Nephron progenitor cell (in vitro differentiated cells): Measurements from ENCODE around the gene ISLR.

Source experiments
- DNase-seq: peaks from one replicate; pipeline ENCODE4 v3.0.0; 2021
- H3K27ac Mint-ChIP-seq: 2 replicates; pipeline ENCODE4 v1.8.0; 2021; ENCODE audit warnings: mild to moderate bottlenecking, moderate library complexity, mixed read lengths
- H3K27me3 Mint-ChIP-seq: 2 replicates; pipeline ENCODE4 v1.8.0; 2021; ENCODE audit warnings: mild to moderate bottlenecking, low read depth, mixed read lengths; ENCODE audit not compliant: poor library complexity
- H3K36me3 Mint-ChIP-seq: 2 replicates; pipeline ENCODE4 v1.8.0; 2021; ENCODE audit warnings: low read depth, mixed read lengths
- H3K4me1 Mint-ChIP-seq: 2 replicates; pipeline ENCODE4 v1.8.0; 2021; ENCODE audit warnings: mixed read lengths
- H3K4me3 Mint-ChIP-seq: 2 replicates; pipeline ENCODE4 v1.8.0; 2021; ENCODE audit warnings: mild to moderate bottlenecking, moderate library complexity, mixed read lengths
- H3K9me3 Mint-ChIP-seq: 2 replicates; pipeline ENCODE4 v1.8.0; 2021; ENCODE audit warnings: mild to moderate bottlenecking, moderate library complexity, mixed read lengths
- CTCF ChIP-seq: fragments of 200-600 bp; sonication (generic); IDR thresholded peaks from 2 replicates; pipeline ENCODE4 v1.5.0; 2021; ENCODE audit warnings: antibody characterized with exemption

The ISLR gene

GRCh38 chr15:74214324-74215021, 41.0 kb downstream of the ISLR start:
- H3K4me1 Mint-ChIP-seq = peaks cover 87% of the 10 kb centered on the region

GRCh38 chr15:74215958-74216357, 42.4 kb downstream of the ISLR start:
- Mint-ChIP-seq H3K27me3 (no peaks in the 10 kb centered on the region), H3K36me3 (peaks cover 6% of the 10 kb centered on the region), H3K9me3 (no peaks in the 10 kb centered on the region), H3K4me1 (peaks cover 87% of the 10 kb centered on the region), H3K4me3 (no peak overlapping the region), H3K27ac (peak overlapping the region; percentile 47)
- no peak for DNase-seq
- TF ChIP-seq CTCF = no peak

More at GRCh38 chr15:74214324-74215021, 41.0 kb downstream of the ISLR start:
- H3K9me3 Mint-ChIP-seq = no peaks in the 10 kb centered on the region
- H3K36me3 Mint-ChIP-seq = peaks cover 6% of the 10 kb centered on the region
- TF ChIP-seq CTCF = no peak
- no peak for DNase-seq
- H3K27me3 Mint-ChIP-seq = no peaks in the 10 kb centered on the region
- peak overlapping the region; percentile 47 for H3K27ac Mint-ChIP-seq
- H3K4me3 Mint-ChIP-seq = peak overlapping the region; percentile 43

- TF ChIP-seq CTCF = no peak
- H3K4me1 Mint-ChIP-seq = peaks cover 87% of the 10 kb centered on the region
- peaks cover under 1% of the 10 kb centered on the region for H3K36me3 Mint-ChIP-seq
- no peaks in the 10 kb centered on the region for H3K27me3 Mint-ChIP-seq
- peak overlapping the region; percentile 64 for H3K27ac Mint-ChIP-seq
- no peaks in the 10 kb centered on the region for H3K9me3 Mint-ChIP-seq
- H3K4me3 Mint-ChIP-seq = no peak overlapping the region
- DNase-seq = no peak
These were observed 43.4 kb downstream of the ISLR start for GRCh38 chr15:74216949-74217348.

- H3K4me1 Mint-ChIP-seq = peaks cover 87% of the 10 kb centered on the region
- H3K9me3 Mint-ChIP-seq = no peaks in the 10 kb centered on the region
- H3K4me3 Mint-ChIP-seq = no peak overlapping the region
- peak overlapping the region; percentile 71 for H3K27ac Mint-ChIP-seq
- H3K36me3 Mint-ChIP-seq = no peaks in the 10 kb centered on the region
- no peak for TF ChIP-seq CTCF
- DNase-seq = no peak
- H3K27me3 Mint-ChIP-seq = no peaks in the 10 kb centered on the region
These were observed 44.7 kb downstream of the ISLR start for GRCh38 chr15:74217907-74218885.

- Mint-ChIP-seq H3K4me3 (peak overlapping the region; percentile 58), H3K9me3 (no peaks in the 10 kb centered on the region), H3K27ac (peak overlapping the region; percentile 73), H3K36me3 (no peaks in the 10 kb centered on the region), H3K27me3 (no peaks in the 10 kb centered on the region), H3K4me1 (peaks cover 87% of the 10 kb centered on the region)
- no peak for DNase-seq
- TF ChIP-seq CTCF = no peak
These were observed 47.2 kb downstream of the ISLR start for GRCh38 chr15:74220475-74221248.
